Renal cortex interstitium (tissue), 11 donors: Measurements from ENCODE around the gene ZFHX3. TPM values are rescaled to one million over a fixed set of nuclear protein-coding genes. Genes with fewer than 3 reads are reported as not detected.

ENCODE experiments used
- DNase-seq, 11 donors: peaks; one replicate each; pipeline ENCODE4 v3.0.0-alpha.2; 2013; ENCODE audit warnings: low read depth in 9 of 11, low spot score in 4 of 11; ENCODE audit errors: extremely low read depth in 1 of 11
- polyA plus RNA-seq, 3 donors: library from polyadenylated mRNA; unstranded; fragments of 120-200 nt; gene quantifications; one replicate each; pipeline ENCODE4 v1.2.1, GENCODE V29; 2013; ENCODE audit not compliant: insufficient read length in 3 of 3

The ZFHX3 gene
- polyA plus RNA-seq, 3 donors: 20.2 to 25.8 (median 20.2) TPM

DNA sequence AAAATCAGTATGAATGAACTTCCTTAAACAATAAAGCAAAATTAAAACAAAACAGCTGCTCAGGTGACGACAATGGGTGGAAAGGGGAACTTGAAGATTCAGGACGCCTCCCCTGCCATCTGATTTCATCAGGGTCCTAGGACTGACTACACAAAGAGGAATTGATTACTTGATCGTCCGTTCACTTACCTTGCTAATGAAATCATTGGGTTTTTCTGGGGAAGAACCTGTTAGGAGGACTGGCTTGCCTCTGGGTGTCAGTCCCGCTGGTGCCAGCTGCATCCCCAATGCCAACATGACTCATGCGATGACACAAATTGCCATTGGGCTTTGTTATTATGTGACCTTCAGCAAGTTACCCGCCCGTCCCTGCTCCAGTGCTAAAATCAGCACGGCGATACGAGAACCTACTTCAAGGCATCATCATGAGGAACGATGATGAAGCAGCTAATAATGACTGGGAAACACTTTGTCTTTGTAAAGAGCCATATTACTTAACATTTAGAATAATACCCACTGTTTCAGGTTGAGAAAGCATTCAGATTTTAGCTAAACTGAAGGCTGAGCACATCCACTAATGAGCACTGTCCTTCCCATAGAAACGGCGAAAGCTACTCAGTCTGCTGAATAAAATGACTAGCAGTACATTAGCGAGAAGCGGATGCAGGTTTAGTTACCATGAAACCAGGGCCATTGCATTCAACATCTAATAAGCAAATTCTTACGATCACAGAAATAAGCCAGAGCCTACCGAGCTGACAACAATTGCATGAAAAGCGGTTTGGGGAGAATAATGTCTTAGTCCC is 139.4 kb downstream of the ZFHX3 start:
- no peak for DNase-seq

DNA sequence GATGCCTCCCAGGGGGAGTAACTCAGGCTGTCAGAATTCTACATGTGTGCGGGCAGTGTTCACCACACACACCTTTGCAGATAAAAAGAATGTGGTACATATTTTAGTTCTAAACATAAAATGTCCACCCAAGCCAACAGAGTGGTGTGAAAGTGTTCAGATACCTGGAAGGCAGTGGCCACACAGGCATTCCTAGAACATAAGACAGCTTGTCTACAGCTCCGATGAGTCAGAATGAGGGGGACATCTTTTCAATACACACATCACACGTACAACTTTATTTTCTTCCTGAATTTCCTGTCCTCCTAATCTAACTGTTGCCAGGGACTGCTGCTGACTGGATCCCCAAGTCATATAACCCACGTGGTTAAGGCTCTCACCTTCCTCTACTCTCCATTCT is 142.3 kb downstream of the ZFHX3 start:
- no peak for DNase-seq

DNA sequence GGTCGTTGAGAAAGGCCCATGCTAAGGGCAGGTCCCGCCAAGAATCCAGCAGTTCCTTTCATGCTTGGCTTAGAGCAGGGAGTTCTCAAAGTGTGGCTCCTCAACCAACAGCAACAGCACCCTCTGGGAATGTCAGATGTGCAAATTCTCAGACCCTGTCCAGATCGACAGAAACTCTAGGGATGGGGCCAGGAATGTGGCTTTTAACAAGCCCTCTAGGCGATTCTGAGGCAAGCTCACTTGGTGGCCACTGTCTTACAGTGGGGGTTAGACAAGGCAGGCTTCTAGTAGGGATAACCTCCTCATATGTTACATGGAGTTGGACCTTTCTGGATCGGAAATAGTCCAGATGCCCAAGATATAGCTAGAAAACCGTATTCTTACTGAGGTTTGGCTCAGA is 144.8 kb downstream of the ZFHX3 start:
- DNase-seq: no peak

DNA sequence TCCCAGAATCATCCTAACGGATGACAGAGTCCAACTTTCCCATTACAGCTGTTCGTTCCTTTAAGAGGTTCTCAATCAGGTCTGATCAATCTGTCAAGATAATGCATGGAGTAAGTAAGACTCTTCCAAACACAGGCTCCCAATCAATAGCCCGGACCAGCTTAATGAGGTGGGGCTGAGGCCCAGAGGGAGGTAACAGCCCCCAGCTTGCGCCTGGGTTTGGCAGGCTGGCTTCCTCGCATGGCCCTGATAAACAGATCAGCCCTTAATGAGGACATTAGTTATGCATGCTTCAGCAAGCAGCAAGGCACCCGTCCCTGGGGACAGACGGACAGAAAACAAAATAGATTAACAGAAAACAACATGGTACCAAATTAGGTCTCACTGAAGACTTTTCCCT is 145.7 kb downstream of the ZFHX3 start:
- no peak for DNase-seq

DNA sequence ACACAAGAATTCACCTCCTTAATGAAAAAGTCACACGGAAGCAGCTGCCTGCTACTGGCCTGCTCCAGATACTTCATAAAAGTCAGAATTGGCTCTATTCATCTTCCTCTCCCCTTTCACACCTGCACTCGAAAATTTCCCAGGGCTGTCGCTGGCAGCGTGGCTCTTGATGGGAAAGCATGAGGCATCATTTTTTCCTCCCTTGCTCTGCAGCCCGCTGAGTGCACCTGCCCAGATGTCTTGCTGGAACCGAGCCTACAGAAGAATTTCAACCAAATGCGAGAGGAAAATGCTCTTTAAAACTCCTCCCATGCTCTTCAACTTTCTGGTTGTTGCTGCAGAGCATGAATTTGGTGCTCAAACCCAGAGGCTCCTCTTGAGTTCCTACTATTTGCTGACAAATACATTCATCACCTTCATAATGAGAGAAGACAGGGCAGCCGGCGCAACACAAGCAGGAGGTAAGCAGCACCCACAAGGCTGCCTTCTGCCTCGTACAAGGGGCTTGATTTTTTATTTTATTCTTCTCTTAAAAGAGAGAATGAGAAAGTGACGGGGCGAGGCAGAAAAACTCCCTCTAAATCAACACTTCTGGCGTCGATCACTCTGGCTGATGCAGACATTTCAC is 146.8 kb downstream of the ZFHX3 start:
- DNase-seq: no peak

DNA sequence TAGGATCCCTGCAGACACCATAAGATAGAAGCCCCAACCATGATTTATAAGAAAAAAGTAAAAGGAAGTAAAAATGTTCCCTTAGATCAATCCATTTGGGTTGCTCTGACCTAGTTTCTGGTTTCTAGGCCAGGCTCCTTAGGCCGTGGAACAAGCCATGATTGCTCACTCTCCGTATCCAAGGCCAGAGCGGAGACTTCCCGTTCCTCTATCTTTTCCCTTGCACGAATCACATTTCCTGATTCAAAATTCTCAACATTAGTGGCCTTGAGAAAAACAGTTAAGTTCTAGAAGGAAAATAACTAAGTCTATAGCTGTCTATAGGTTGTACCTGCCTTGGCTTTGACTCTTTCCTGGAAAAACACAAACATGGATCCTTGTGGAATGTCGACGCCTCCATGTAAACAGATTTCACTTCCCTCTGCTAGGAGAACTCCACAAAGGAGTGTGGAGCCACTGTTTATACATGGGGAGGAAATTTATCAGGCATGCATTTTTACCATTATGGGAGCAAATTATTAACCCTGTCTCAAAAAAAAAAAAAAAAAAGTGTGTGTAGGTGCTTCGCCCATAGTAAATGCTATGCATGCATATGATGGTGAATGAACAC is 149.6 kb downstream of the ZFHX3 start:
- no peak for DNase-seq

DNA sequence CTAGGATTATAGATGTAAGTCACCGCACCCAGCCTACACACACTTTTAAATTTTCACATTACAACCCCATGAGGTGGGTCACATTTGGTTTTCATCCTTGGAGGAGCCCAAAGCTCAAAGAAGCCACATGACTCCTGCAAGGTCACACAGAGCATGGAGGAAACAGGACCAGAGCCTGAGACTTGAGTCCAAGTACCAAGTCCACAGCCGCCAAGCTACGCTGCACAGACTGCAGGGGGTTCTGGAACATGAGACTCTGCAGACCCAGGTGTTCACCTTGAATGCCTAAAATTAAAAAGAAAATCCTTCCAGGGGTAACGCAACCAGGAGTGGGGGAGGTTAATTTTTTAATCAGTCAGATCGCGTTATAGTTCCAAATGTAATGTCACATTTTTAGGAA is 150.2 kb downstream of the ZFHX3 start:
- DNase-seq: no peak

DNA sequence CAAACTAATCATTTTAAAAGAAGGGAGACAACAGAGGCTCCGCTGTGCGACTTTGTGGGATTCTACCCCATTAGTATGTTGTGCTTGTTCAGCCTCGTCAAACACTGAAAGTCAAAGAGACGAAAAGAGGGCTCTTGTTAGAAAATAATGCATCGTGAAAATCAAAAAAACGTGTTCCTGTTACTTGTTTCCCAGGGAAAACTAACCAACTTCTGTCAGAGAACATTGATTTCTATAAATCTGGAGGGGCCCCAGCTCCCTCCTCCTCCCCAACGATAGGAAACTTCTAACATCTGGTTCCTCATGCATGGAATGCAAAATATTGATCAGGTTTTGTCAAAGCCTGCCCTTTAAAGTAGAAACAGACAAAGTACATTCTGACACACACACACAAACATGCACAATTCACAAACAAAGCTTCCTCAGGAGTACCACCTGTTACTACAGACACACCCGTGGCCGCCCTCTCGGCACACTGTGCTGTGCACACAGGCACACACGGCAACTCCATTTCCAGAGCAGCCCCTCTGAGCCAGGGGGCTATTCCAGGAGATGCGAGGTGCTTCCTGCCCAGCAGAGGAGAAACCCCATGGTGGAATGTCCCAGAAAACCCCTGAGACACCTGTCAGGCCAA is 151.3 kb downstream of the ZFHX3 start:
- DNase-seq: no peak

DNA sequence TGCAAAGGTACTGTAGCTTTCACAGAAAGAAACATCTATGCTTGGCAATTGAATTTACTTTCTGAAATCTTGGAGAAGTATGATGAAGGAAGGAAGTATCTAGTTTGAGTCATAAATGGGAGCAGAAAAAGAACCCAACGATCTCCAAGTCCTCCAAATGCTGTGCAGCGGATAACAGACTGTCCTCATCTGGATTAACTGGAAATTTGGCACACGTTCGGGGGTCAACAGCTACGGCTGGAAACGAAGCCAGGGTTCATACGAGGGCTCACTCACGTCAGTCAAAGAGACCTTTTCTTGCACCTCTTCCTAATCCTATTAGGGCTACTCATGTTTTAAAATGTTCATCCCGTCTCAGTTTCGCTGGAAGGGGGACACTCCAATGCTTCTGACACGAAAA is 152.0 kb downstream of the ZFHX3 start:
- DNase-seq: no peak

DNA sequence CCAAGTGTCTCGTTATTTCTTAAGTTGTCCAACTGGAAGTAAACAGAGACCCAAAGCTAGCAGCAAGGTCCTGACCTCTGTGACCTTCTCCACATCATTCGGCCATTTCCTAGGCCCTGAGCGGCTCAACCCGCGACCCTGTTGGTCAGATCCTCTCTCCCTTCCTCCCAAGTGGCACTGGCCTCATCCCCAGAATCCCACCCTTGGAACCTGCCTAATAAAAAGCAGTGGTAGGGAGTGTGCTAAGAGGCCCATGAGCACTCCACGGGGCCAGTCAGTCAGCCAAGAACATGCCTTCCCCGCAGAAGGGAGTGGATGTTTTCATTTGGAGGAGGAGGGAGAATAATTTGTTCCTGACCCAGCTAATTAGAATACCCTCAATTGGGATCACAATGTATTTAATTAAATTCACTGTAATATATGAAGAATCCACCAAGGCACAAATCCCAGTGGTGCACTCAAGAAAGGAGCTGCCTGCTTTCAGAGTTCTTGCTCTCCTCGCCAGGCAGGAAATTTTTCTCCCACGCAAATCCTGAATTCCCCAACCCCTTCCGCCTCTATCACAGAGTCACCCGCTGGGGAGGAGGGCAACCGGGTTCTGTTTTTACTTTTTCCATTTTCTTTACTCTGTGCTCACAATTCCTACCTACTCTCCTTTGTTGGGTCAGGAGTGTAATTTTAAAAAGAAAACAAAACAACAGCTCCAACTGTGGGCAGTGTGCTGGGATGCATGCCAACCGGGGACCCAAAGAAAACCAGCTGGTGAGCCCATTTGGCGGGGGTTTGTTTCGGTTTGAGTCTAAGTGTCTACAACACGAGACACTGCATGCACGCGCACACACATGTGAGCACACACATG is 153.4 kb downstream of the ZFHX3 start:
- DNase-seq: peak in 1 of 11 donors; percentile 52

DNA sequence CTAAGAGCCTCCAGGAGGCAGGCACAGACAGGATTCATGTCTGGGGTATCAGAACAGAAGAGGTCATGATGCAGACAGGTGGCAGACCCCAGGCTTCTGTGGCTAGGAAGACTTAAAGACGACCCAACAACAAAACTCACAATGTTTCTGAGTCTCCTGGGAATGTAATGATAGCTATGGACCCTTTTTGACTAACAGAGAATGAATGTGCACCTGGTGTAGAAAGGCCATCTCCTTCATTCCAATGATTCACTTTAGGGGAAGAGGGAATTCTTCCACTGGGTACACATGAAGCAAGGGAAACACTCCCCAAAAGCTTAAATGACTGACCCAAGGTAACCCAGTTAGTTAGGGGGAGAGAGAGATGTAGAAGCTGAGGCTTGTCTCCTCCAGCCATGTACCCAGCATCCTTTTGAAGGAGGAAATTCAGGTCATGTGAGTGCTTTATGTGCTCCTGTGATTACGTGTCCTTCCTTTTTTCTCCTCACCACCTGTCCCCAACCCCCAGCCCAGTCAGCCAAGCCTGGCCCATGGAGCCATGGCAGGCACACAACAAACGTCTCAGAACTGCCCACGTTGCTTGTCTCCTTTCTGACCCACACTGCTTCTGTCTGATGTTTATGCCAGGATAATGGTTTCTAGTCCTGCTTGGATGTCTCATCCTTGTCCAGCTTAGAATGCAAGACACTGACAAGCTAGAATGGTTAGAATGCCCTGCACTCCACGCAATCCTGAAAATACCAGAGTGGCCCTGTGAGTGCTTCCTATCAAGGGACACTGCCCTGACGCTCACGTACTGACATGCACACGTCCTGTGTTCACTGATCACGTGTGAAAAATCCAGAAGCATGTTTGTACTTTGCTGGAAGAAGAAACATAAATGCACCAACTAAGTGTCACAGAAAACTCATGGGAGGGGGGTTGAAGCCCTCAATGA is 156.4 kb downstream of the ZFHX3 start:
- no peak for DNase-seq

DNA sequence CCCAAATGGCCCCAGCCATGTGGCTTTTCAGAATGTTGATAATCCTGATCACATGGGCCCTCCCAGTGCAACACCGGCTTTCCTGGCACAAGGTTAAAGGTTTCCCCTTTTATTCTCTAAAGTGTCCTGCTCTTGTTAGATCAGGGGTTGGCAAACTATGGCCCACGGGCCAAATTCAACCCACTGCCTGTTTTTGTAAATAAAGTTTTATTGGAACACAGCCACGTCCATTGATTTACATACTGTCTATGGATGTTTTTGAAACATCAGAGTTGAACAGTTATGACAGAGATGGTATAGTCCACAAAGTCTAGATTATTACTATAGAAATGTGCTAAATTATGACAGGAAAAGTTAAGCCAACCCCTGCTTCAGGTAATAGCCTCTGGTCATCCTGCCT is 157.3 kb downstream of the ZFHX3 start:
- DNase-seq: no peak

DNA sequence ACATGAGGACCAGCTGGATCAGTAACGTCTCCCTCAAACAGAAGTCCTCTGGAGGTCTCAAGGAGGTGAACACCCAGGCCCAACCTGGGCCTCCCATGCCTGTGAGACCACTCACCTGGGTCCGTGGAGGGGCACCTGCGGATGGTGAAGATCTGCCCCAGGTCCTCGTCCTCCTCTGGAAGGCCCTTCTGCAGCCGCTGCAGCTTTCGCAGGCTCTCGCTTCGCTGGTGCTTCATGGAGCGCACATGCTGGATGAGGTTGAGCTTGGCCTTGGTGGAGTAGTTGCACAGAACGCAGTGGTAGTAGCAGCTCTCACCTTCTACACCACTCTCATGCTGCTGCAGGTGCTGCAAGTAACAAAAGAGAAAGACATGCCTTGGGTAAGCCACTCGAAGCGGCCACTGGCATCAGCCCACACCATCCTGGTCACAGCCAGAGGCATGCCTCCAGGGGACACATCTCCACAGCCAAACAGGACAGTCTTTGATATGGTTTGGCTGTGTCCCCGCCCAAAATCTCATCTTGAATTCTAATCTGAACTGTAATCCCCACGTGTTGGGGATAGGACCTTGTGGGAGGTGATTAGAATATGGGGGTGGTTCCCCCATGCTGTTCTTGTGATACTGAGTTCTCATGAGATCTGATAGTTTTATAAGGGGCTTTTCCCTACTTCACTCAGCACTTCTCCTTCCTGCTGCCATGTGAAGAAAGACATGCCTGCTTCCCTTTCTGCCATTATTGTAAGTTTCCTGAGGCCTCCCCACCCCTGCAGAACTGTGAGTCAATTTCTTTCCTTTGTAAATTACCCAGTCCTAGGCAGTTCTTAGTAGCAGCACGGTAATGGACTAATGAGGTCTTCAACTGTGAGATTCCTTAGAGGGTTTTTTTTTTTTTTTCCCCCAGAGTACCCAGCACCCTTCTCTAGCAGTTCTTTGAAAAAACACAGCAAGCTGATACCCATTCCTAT is 158.0 kb downstream of the ZFHX3 start:
- DNase-seq: no peak

DNA sequence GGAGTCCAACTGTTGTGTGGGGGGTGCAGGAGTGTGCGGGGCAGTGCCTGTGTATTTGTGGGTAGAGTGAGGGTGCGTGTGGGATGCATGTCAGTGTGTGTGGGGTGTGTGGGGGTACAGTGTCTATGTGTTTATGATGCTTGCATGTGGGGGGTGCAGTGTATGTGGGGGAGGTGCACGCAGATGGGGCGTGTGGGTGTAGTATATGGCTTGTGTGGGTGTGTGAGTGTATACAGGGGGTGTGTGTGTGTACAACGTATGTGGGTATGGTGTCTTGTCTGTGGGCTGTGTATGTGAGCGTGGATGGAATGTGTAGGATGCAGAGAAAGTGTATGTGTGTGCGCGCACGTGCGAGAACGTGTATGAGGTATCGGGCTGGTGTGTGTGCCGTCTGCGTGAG is 160.4 kb downstream of the ZFHX3 start:
- DNase-seq: no peak

DNA sequence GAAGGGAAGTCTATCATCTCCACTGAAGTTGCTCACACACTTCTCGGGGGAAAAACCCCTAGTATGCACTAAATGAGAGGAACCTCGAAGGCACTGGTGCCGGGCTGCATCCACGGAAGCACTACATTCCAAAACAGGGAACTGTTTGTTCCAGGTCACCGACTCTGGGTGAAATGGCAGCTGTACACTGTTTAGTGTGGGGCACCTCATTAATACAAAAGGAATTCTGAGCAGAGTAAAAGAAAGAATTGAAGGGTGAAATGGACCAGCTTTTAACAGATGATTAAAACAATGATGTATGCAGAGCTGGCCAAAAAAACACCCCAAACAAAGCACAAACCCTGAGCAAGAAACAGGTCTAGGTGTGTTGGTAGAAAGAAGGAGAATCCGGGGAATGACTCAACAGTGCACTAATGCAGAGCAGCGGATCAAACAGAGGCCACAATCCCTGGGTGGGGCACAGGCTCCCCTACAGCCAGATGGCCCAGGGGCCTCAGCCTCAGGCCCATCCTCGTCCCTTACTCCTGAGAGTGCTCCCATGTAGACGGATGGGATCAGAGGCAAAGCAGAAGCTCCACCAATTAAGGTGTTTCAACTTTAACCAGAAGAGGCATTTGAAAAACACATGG is 161.5 kb downstream of the ZFHX3 start:
- DNase-seq: no peak

DNA sequence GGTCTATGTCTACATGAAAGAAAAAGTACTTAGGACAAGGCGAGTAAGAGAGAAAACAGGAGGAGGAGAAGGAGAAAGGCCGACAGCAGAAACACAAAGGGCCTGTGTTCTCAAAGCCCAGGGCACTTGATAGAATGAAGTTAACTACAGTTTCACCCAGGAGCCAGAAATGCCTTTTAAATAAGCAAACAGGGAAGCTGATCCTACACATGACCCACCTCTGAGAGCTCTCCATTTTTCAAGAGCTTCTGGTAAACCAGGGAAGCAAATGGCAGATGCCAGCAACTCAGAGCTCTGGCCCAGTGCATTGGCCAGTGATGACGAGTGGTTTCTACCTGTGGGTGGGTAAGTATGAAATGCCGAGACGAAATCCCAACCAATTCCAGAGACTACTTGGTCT is 163.4 kb downstream of the ZFHX3 start:
- DNase-seq: no peak

DNA sequence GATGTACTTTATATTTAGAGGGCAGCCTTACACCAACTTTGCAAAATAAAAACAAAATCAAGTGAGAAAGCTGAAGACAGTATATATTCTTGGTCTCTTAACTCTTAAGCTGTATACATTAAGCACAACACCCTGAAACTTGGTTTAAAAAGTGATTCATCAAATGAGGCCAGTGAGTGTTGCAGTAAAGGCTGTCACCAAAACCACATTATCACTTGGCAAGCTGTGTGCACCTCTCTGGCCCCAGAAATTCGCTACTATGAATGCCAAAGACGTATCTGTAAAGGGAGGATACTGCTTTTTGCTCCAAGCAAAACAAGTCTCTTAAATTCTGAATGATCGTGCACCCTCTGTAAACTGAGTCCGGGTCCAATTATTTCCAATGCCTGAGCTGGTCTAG is 163.9 kb downstream of the ZFHX3 start:
- DNase-seq: no peak
